Measurements from ENCODE around the gene MED12. TPM values are rescaled to one million over a fixed set of nuclear protein-coding genes. Genes with fewer than 3 reads are reported as not detected.

Gene MED12
- total and polyA plus RNA-seq, 10 of the 15 experiments (the other 5 are each of a cell fraction or from before 2014, with no cell fraction given): 0.68 to 28.5 (median 13.7) TPM

GRCh38 chrX:71103110-71103983, 15.0 kb upstream of the MED12 start (continued):
- TF ChIP-seq CHD2 (IDR thresholded peaks at IDR 0.05; ENCODE audit: borderline replicate concordance, low read depth, low read length) (peak; percentile 89), ASH2L (IDR thresholded peaks at IDR 0.05; ENCODE audit: borderline replicate concordance, low read depth) (no peak), CBX3 (IDR thresholded peaks at IDR 0.05; ENCODE audit: borderline replicate concordance, low read depth) (no peak), GATAD2B (conservative IDR thresholded peaks at IDR 0.05; ENCODE audit: low read depth) (no peak), CBFB (IDR thresholded peaks at IDR 0.05; ENCODE audit: low read depth) (no peak), ESRRA (IDR thresholded peaks at IDR 0.05; ENCODE audit: low read length) (no peak), CHD1 (IDR thresholded peaks at IDR 0.05; ENCODE audit: low read depth, low read length) (no peak), STAT3 (IDR thresholded peaks at IDR 0.05; ENCODE audit: low read depth, low read length) (no peak), PBX3 (IDR thresholded peaks at IDR 0.05; ENCODE audit: insufficient replicate concordance, low read depth, low read length) (no peak), NFYA (IDR thresholded peaks at IDR 0.05; ENCODE audit: borderline replicate concordance, low read depth, low read length) (no peak), CEBPB (IDR thresholded peaks at IDR 0.05; ENCODE audit: borderline replicate concordance in 1 of 2, low read depth in 2 of 2, low read length in 2 of 2) (no peak), ZBTB33 (IDR thresholded peaks at IDR 0.05) (no peak), TCF3 (IDR thresholded peaks at IDR 0.05; ENCODE audit: borderline replicate concordance, insufficient read depth, low read depth, low read length) (no peak), MYB (IDR thresholded peaks at IDR 0.05; ENCODE audit: borderline replicate concordance, low read depth, low read length) (no peak), LARP7 (IDR thresholded peaks at IDR 0.05) (no peak), EP300 (IDR thresholded peaks at IDR 0.05; ENCODE audit: borderline replicate concordance in 1 of 2, control insufficient read depth in 1 of 2, low read depth in 2 of 2, low read length in 2 of 2) (peak; percentile 26 to 43; a peak in 1 of 4 replicates), ZNF207 (IDR thresholded peaks at IDR 0.05; ENCODE audit: borderline replicate concordance) (no peak), MLLT1 (IDR thresholded peaks at IDR 0.05) (peak; percentile 20; the same call in 1 of the 2 replicates), MTA2 (IDR thresholded peaks at IDR 0.05; ENCODE audit: low read depth) (peak; percentile 50), MTA3 (IDR thresholded peaks at IDR 0.05; ENCODE audit: borderline replicate concordance, low read length) (no peak)
- TF ChIP-seq, protein P1, sequence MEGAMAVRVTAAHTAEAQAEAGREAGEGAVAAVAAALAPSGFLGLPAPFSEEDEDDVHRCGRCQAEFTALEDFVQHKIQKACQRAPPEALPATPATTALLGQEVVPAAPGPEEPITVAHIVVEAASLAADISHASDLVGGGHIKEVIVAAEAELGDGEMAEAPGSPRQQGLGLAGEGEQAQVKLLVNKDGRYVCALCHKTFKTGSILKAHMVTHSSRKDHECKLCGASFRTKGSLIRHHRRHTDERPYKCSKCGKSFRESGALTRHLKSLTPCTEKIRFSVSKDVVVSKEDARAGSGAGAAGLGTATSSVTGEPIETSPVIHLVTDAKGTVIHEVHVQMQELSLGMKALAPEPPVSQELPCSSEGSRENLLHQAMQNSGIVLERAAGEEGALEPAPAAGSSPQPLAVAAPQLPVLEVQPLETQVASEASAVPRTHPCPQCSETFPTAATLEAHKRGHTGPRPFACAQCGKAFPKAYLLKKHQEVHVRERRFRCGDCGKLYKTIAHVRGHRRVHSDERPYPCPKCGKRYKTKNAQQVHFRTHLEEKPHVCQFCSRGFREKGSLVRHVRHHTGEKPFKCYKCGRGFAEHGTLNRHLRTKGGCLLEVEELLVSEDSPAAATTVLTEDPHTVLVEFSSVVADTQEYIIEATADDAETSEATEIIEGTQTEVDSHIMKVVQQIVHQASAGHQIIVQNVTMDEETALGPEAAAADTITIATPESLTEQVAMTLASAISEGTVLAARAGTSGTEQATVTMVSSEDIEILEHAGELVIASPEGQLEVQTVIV (IDR thresholded peaks at IDR 0.05; ENCODE audit: borderline replicate concordance, partially characterized antibody): no peak
